Left forelimb (tissue), 1 donor: ENCODE measurements around the gene TBXAS1.

ENCODE experiments used
- DNase-seq: peaks from one replicate; pipeline ENCODE4 v3.0.0-alpha.2; 2018; ENCODE audit warnings: low spot score

TBXAS1 gene

GRCh38 chr7:140023728-140024127 lies 194.7 kb downstream of the TBXAS1 start:
- DNase-seq, result no peak

- DNase-seq, result no peak
Observed at GRCh38 chr7:140024585-140024984, 195.5 kb downstream of the TBXAS1 start.

GRCh38 chr7:140025241-140025640 lies 196.2 kb downstream of the TBXAS1 start:
- DNase-seq, result no peak

- DNase-seq, result no peak
Observed at GRCh38 chr7:140025814-140026433, 196.9 kb downstream of the TBXAS1 start.

GRCh38 chr7:140026935-140027334 lies 197.9 kb downstream of the TBXAS1 start:
- DNase-seq, result no peak

GRCh38 chr7:140027858-140028257 lies 198.8 kb downstream of the TBXAS1 start:
- no peak for DNase-seq

- no peak for DNase-seq
Observed at GRCh38 chr7:140028311-140028710, 199.2 kb downstream of the TBXAS1 start.

- DNase-seq, result no peak
Observed at GRCh38 chr7:140029072-140029471, 200.0 kb downstream of the TBXAS1 start.

- no peak for DNase-seq
Observed at GRCh38 chr7:140031364-140031763, 202.3 kb downstream of the TBXAS1 start.

GRCh38 chr7:140033036-140033435 lies 204.0 kb downstream of the TBXAS1 start:
- DNase-seq, result no peak

- DNase-seq, result no peak
Observed at GRCh38 chr7:140033779-140034363, 204.8 kb downstream of the TBXAS1 start.

- no peak for DNase-seq
Observed at GRCh38 chr7:140034421-140034820, 205.4 kb downstream of the TBXAS1 start.

- no peak for DNase-seq
Observed at GRCh38 chr7:140035400-140036223, 206.5 kb downstream of the TBXAS1 start.

GRCh38 chr7:140036224-140036962 lies 207.3 kb downstream of the TBXAS1 start:
- DNase-seq, result no peak

- no peak for DNase-seq
Observed at GRCh38 chr7:140039066-140039465, 210.0 kb downstream of the TBXAS1 start.

- no peak for DNase-seq
Observed at GRCh38 chr7:140039896-140040295, 210.8 kb downstream of the TBXAS1 start.

- DNase-seq, result no peak
Observed at GRCh38 chr7:140041659-140042385, 212.8 kb downstream of the TBXAS1 start.

- no peak for DNase-seq
Observed at GRCh38 chr7:140042386-140042670, 213.3 kb downstream of the TBXAS1 start.

- no peak for DNase-seq
Observed at GRCh38 chr7:140044251-140044650, 215.2 kb downstream of the TBXAS1 start.

GRCh38 chr7:140045697-140046096 lies 216.6 kb downstream of the TBXAS1 start:
- no peak for DNase-seq

GRCh38 chr7:140047197-140047596 lies 218.1 kb downstream of the TBXAS1 start:
- no peak for DNase-seq

- DNase-seq, result no peak
Observed at GRCh38 chr7:140048138-140048537, 219.1 kb downstream of the TBXAS1 start.
